Left ventricle myocardium inferior (tissue), 1 donor: ENCODE measurements around the gene FOXQ1. TPM values are rescaled to one million over a fixed set of nuclear protein-coding genes. Genes with fewer than 3 reads are reported as not detected.

Experiments used
- DNase-seq: peaks from one replicate; pipeline ENCODE4 v3.0.0-alpha.2; 2020
- H3K27ac ChIP-seq: fragments of 200-600 bp; replicated peaks from 2 replicates; pipeline ENCODE4 v1.8.0; 2021
- H3K27me3 ChIP-seq: fragments of 200-600 bp; 2 replicates; pipeline ENCODE4 v1.8.0; 2021; ENCODE audit warnings: low read depth
- H3K36me3 ChIP-seq: fragments of 200-600 bp; 2 replicates; pipeline ENCODE4 v1.8.0; 2021
- H3K4me1 ChIP-seq: fragments of 200-600 bp; 2 replicates; pipeline ENCODE4 v1.8.0; 2021
- H3K4me3 ChIP-seq: fragments of 200-600 bp; 2 replicates; pipeline ENCODE4 v1.8.0; 2021; ENCODE audit warnings: mild to moderate bottlenecking, moderate library complexity
- H3K9me3 ChIP-seq: fragments of 200-600 bp; replicated peaks from 2 replicates; pipeline ENCODE4 v1.8.0; 2021
- CTCF ChIP-seq: fragments of 200-600 bp; IDR thresholded peaks from 2 replicates; pipeline ENCODE4 v1.8.0; 2021; ENCODE audit warnings: antibody characterized with exemption, mild to moderate bottlenecking, borderline replicate concordance
- intact Hi-C: fragments of 100-400 bp; cut with micrococcal nuclease; formaldehyde crosslinking; loops from one replicate; pipeline ENCODE4 v1.11.0; 2022
- total RNA-seq: library from RNA; stranded (reverse); fragmentation: NEBNext Ultra II Directional; extraction: Animal tissue kit (Norgen Biotek cat#: 25700); gene quantifications from one replicate; pipeline ENCODE4 v1.2.1, GENCODE V29; 2021
- donor health status: DM: no; HTN: yes; CAD: no; lungs with severe emphysema.

The FOXQ1 gene
- total RNA-seq, 1 donor from 2014 or later, result not detected

GRCh38 chr6:1324936-1325335, 13.0 kb downstream of the FOXQ1 start:
- H3K4me3 ChIP-seq, result no peak overlapping the region
- H3K4me1 ChIP-seq, result no peaks in the 10 kb centered on the region
- no peak for DNase-seq
- H3K27ac ChIP-seq, result no peak overlapping the region
- H3K9me3 ChIP-seq, result peaks cover 4% of the 10 kb centered on the region
- intact Hi-C loops, result no loop called here
- H3K27me3 ChIP-seq, result peaks cover 78% of the 10 kb centered on the region
- no peaks in the 10 kb centered on the region for H3K36me3 ChIP-seq
- no peak for TF ChIP-seq CTCF

GRCh38 chr6:1325461-1326309, 13.8 kb downstream of the FOXQ1 start:
- Histone ChIP-seq H3K4me1 (no peaks in the 10 kb centered on the region), H3K27ac (no peak overlapping the region), H3K4me3 (no peak overlapping the region), H3K27me3 (peaks cover 84% of the 10 kb centered on the region), H3K9me3 (peaks cover 10% of the 10 kb centered on the region), H3K36me3 (no peaks in the 10 kb centered on the region)
- DNase-seq, result no peak
- intact Hi-C loops, result no loop called here
- no peak for TF ChIP-seq CTCF

- H3K4me3 ChIP-seq, result no peak overlapping the region
- H3K36me3 ChIP-seq, result no peaks in the 10 kb centered on the region
- no peak overlapping the region for H3K27ac ChIP-seq
- no peak for DNase-seq
- H3K27me3 ChIP-seq, result peaks cover 86% of the 10 kb centered on the region
- intact Hi-C loops, result no loop called here
- TF ChIP-seq CTCF, result no peak
- no peaks in the 10 kb centered on the region for H3K4me1 ChIP-seq
- H3K9me3 ChIP-seq, result peaks cover 16% of the 10 kb centered on the region
Observed at GRCh38 chr6:1326535-1327121, 14.7 kb downstream of the FOXQ1 start.

GRCh38 chr6:1327630-1328029, 15.7 kb downstream of the FOXQ1 start:
- DNase-seq, result no peak
- intact Hi-C loops, result no loop called here
- no peaks in the 10 kb centered on the region for H3K36me3 ChIP-seq
- peaks cover 16% of the 10 kb centered on the region for H3K9me3 ChIP-seq
- H3K4me1 ChIP-seq, result no peaks in the 10 kb centered on the region
- TF ChIP-seq CTCF, result no peak
- H3K27ac ChIP-seq, result no peak overlapping the region
- no peak overlapping the region for H3K4me3 ChIP-seq
- peaks cover 82% of the 10 kb centered on the region for H3K27me3 ChIP-seq

- Histone ChIP-seq H3K27ac (no peak overlapping the region), H3K27me3 (peaks cover 82% of the 10 kb centered on the region), H3K4me3 (no peak overlapping the region), H3K36me3 (no peaks in the 10 kb centered on the region), H3K4me1 (no peaks in the 10 kb centered on the region), H3K9me3 (peaks cover 16% of the 10 kb centered on the region)
- no peak for TF ChIP-seq CTCF
- intact Hi-C loops, result no loop called here
- no peak for DNase-seq
Observed at GRCh38 chr6:1328129-1328800, 16.4 kb downstream of the FOXQ1 start.
